GM19099 (cell line): Measurements from ENCODE around the gene MYLK4.

Source experiments
- POLR2A ChIP-seq: IDR thresholded peaks from 3 replicates; pipeline ENCODE4 v1.6.1; 2011; ENCODE audit warnings: low read depth; ENCODE audit not compliant: insufficient read length; ENCODE audit errors: extremely low read depth

MYLK4 gene

DNA sequence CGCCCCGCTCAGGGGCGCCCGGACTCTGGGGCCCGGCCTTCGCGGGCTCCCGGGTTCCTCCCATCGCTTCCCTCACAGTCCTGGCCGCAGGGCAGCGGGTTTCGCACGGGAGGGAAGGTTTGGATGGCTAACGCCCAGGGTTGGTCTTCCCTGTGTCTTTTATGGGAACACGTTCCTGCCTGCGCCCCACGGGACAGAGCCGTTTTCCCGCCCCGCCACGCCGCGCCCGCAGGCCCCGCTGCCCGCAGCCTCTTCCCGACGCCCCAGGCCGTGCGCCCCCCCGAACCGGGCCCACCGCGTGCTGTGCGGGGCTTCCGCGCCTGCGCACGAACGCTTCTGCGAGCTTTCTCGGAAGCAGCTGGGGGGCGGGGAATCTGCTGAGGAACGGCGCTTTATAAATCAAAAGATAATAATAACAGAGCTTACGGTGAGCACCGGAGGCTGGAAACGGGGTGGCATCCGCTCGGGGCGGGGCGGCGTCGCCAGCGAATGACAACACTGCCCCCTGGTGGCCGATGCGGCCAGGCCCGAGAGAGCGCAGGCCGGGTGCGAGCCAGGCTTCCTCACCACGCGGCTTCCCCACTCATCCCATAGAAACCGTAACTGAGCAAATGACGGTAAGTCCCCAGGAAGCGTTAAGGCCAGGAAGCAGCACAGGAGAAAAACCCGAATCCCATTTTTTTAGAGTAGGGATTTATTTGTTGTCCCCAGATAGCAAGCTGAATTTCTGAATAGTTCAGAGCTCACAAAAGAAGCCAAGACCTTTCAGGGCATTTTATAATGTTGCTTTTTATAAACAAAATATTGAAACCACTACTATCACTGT is 116.4 kb downstream of the MYLK4 start:
- TF ChIP-seq POLR2A: no peak

DNA sequence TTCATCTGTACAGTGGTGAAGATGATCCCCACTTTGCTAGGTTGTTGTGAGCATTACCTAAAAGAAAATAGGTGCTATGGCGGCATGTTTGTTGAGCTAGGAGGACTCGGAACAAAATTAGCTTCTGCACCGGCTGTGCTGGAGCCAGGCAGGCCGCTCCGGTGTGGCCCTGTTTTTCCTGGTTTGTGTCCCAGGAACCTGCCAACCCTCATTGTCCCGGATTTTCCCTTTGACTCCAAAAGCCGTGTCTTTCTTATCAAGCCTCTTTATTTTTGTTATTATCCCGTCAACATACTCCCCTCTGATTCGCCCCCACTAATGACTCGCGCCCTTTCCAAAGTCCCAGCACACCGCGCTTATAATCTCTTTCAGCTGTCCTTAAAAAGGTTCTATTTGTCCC is 117.0 kb downstream of the MYLK4 start:
- TF ChIP-seq POLR2A: no peak

GRCh38 chr6:2632976-2633584 is 117.6 kb downstream of the MYLK4 start:
- TF ChIP-seq POLR2A: no peak

DNA sequence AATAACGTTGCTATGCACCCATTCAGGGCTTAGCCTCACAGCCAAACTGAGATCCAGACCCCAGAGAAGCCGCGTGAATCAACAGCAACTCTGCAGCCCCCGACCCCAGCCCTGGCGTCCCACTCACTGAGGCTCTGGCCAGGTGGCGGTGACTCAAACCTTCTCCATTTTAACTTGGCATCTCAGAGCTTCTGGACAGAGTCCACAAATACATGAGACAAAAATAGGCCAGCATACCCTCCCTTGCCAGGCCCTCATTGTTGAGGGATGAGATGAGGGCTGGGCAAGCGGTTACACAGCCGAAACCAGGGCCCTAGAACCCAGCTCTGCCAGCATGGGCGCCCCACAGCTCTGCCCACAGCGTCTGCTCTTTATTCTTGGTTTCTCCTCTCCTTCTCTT is 118.4 kb downstream of the MYLK4 start:
- no peak for TF ChIP-seq POLR2A

DNA sequence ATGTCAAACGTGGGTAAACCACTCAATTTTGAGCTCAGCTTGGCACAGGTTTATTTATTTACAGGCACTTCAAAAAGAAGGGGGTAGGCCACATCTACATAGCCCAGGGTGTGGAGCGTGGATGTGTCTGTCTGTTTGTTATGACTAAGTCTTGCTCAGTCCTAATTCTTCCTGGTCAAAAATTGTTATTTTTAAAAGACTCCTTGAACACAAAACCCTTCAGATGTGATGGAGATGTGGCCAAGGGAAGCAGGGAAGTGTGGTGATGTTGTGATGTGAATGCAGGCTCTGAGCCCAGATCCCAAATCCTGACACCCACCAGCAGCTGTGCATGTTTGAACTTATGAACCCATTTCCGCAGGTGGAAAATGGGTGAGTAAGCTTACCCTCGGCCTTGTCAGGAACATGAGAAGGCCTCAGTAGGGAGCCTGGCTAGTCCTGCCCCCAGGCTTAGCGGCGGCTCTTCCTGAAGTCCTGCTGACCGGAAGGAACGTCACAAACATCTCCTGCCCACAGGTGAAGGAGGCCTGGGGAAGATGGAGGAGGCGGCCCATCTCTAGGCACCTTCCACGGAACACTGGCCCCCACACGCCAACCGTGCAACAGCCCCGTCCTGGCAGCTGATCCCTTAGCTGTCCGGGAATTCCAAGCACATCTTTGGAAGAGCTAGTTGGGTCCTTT is 119.7 kb downstream of the MYLK4 start:
- TF ChIP-seq POLR2A: no peak

GRCh38 chr6:2630359-2630758 is 120.4 kb downstream of the MYLK4 start:
- TF ChIP-seq POLR2A: no peak

DNA sequence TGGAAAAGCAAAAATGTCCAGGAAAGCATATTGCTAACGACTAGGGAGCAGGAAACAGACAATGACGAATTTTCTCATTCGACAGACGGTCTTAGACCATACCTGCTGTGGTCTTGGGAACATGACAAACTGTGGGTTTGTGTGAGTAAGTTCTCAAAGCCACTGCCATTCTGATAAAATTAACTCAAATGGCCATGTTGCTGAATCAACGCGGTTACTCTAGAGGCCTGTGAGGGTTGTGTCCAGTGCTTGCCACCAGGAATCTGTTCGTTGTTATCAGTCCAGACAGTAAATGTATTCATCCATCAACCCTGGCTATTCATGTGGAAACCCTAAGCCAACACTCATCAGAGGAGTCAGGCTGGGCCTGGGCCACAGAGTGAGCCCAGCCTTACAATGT is 124.3 kb downstream of the MYLK4 start:
- TF ChIP-seq POLR2A: no peak

DNA sequence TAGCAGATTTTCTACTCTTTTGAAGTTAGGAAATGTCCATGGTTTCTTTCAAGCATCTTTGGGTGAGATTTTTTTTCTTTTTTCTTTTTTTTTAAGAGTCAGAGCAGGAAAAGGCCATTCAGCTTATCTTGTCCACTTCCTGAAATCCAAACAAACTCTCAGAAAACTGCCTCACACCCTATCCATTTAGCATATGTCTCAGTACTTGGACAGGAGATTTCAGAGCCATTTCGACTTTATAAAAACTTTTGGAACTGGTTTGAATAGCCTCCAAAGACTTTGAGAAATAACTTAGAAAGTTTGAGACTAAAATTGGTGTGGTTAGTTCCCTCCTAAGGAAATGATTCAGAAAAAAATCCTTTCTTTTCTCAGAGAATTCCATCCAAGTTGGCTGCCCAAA is 125.1 kb downstream of the MYLK4 start:
- TF ChIP-seq POLR2A: no peak

DNA sequence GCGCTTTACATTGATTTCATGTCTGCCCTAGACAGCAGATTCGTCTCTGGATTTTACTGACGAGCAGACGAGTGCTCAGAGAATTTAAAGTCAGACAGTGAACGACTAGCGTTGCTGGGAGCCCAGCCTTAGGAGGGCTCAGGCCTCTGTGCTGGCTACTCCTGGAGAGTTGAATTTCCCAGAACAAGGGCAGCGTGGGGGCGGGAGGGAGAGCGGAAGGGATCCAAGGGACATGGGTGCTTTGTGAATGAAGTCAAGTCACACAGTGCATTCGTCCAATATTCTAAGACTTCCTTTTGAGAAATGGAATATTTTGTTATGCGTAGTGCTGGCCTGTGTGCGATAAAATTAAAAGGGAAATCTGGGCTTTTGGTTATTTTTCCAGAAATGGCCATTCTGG is 126.5 kb downstream of the MYLK4 start:
- no peak for TF ChIP-seq POLR2A

- TF ChIP-seq POLR2A: no peak
Measured at GRCh38 chr6:2623295-2623694, 127.4 kb downstream of the MYLK4 start.

GRCh38 chr6:2622671-2623070 is 128.1 kb downstream of the MYLK4 start:
- no peak for TF ChIP-seq POLR2A

DNA sequence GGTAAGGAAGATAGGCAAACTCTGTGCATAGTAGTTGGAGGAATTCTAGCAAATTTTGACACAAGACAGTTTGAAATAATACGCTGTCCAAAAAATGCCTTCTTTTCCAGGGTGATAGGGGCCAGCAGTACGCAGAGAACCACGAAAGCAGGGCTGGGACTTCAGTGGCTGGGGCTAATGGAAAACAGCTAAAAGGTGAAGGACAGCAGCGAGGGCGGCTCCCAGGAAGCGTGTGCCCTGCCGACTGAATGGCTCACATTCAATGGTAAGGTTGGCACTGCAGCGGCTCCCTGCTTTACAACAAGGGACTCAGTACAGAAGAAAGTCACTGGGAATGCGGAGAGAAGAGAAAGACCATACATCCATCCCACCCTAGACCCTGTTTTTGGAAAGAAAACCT is 131.1 kb downstream of the MYLK4 start:
- TF ChIP-seq POLR2A: no peak

GRCh38 chr6:2617729-2618128 is 133.0 kb downstream of the MYLK4 start:
- TF ChIP-seq POLR2A: no peak

GRCh38 chr6:2616811-2617210 is 133.9 kb downstream of the MYLK4 start:
- TF ChIP-seq POLR2A: no peak

- TF ChIP-seq POLR2A: no peak
Measured at GRCh38 chr6:2615251-2615650, 135.5 kb downstream of the MYLK4 start.

GRCh38 chr6:2614846-2615245 is 135.9 kb downstream of the MYLK4 start:
- no peak for TF ChIP-seq POLR2A
